ENCODE data around the gene FGFR2.

The FGFR2 gene

DNA sequence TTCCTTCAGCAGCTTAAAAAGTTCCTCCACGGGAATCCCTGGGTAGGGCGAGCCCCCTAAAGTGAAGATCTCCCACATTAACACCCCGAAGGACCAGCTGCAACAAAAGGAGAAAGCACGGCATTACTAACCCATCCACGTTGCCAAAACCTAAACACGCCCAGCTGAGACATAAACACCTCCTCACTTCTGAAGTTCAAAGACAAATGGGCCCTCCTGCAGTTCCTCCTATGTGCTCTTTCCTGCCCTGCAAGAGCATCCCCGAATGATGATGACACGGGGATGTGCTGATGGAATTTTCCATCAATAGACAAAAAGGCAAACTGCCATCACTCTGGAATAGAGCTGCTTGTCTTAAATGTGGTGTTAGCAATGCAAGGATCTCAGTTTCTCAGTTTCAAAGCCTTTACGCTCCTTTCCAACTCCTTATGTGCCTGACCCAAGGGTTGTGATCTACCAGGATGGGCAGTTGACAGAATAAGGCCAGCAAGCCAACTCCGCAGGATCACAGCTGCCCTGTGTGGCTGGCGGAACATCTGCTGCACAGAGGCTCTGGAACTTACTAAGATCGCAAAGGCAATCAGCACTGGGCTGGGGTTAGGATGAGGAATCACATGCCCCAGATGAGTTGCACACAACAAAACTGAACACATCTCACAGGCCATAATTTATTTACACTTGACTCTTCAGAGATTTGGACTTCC, 112.7 kb downstream of the FGFR2 start:
- DNase-seq: peak in 2 of 14 donors; percentile 26 to 28

DNA sequence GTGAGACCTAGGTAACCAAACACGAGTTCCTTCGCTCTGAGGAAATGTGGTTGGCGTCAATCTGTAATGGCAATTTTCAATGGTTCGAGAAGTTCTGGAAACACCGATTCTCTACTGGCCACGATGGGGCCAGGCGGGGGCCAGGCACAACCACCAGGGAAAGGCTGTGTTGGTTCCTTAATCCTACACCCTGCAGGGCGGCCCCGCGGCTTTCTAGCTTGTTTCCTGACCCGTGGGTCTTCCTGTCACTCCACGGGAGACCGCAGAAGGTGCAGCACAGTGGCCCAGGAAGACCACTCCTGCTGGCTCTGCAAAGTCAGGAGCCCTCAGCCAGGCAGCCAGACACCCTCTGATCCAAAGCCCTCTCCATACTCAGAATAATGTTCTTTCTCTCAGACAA, 113.4 kb downstream of the FGFR2 start:
- DNase-seq: no peak

DNA sequence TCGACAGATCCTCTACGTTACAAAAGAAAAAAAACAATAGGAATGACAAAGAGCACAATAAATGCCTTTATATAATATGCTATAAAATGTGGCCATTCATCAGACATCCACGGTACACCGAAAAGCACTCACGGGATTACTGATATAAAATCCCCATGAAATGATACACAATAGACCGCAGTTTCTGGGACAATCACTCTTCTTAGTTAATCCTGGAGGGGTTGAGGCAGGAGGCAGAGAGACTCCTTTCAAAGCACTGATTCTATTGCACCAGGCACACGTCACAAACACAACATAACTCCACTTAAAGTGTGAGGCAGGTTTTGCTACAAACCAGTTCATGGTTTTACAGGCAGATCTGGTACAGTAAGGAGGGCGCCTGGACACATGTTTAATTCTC, 113.8 kb downstream of the FGFR2 start:
- DNase-seq: no peak

DNA sequence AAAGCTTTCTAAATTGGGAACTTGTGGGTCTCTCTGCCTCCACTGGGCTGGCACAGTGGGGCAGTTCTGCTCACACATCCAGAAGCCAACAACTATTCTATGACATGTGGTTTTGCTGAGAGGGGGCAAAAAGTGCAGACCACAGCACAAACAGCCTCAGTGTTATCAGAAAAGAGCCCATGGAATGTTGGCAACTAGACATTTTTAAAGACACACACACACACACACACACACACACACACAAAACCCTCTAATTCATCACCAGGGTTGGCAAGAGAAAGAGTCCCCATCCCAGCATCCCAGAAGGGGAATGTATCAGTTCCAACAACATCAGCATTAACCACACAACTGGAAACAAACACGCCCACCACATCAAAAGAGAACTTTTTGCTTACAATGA, 117.1 kb downstream of the FGFR2 start:
- no peak for DNase-seq

DNA sequence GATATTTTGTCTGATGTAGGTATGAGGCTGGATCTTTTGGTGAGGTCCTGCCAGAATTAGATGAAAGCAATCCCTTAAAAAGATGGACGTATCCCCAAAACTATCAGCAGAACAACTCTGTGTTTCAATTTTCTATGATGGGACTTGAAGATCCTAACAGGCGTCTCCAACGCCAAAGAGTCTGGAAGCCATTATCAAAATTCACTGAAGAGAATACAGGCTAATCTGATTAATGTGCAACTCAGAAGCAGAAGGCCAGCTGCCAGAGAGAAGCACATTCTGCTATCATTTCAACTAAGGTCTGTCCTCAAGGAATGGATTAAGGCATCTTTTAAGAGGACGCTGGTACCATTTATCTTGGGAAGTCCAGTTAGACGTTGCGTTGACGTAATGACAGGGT, 119.7 kb downstream of the FGFR2 start:
- DNase-seq: no peak

DNA sequence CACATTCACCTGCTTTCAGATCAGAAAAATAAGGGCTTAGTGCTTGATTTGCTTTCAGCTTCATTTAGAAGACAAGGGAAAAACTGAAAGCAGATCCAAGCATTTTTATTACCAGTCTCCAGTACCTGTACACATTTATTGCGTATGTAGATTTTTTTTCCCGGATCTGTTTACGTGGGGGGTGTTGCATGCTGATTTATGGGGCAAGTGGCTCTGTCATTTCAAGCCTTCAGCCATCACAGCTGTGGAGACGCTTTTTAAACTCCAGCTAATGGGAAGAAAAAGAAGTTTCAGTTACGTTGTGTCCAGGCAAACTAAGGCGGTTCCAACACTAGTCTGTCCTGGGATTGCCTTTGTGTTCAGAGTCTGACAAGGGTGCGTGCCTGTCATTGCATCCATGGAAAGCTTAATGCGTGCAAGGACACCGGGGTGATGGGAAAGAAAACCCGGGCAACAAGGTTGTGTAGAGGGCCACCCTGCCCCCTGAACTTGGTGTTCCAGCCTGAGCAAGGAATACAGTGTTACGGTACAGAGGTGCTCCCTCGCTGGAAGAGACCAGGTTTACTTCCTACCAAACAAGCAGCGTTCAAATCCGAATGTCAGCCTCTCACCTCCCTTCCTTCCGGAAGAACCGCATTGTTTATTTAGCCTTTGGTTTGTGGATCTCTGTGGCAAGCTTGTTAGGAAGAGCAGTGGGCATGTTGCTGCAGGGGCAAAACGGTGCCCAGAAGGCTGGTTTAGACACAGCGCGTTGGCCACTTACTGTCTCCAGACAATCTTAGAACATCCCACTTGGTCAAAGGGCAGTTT, 128.2 kb downstream of the FGFR2 start:
- no peak for DNase-seq

DNA sequence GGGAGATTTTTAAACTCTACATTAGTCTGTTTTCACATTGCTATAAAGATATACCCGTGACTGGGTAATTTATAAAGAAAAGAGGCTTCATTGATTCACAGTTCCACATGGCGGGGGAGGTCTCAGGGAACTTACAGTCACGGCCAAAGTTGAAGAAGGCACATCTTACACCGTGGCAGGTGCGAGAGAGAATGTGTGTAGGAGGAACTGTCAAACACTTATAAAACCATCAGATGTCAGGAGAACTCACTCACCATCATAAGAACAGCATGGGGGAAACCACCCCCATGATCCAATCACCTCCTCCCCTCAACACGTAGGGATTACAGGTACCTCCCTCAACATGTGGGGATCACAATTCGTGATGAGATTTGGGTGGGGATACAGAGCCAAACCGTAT, 129.5 kb downstream of the FGFR2 start:
- DNase-seq: no peak

DNA sequence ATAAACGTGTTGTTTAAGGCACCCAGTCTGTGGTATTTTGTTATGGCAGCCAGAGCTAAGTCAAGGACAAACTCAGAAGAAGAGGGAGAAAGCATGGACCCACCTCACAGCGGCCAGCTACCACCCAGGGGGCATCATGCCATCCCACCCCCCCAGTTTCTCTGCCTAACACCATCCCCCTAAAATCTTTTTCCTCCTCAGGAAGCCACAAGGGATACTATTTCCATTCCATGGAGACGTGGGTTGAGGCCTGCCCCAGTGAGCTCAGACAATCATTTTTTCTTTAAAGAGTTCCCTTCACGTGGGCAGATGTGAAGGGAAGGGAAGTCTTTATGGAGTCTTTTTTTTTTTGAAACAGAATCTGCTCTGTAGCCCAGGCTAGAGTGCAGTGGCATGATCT, 131.8 kb downstream of the FGFR2 start:
- DNase-seq: no peak

DNA sequence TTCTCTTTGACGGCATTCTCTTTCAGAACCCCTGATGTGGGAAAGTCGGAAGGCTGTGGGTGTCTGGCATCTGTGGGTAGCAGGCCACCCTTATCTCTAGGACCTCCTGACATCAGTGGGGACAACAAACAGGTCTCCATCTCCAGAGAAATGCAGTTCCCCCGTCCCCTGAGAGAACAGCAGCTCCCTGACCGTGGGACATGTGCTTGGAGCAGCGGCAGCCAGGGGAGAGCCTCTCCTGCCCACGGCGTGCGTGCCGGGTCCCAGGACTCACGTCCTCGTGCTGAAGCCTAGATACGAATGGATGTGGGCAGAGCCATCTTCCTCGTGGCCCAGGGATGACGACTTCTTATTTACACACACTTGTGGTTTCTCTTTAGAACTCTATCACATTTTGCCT, 133.0 kb downstream of the FGFR2 start:
- DNase-seq: no peak

DNA sequence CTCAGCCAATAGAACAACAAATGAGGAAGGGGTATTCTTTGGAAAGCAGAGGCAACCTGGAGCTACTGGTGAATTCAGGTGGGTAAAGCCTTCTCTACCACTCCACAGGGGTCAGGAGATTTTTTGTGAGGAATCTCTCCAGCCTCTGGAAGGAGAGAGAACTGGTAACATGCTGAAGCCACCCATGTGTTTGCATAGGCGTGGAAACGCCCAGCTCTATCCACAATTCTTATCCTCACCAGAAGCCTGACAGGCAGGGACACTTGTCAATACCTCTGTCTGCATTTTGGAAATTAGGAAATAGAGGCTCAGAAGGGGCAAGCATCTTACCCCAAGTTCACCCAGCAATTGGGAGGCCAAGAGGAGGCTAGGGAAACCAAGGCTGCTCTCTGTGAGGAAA, 133.7 kb downstream of the FGFR2 start:
- no peak for DNase-seq

DNA sequence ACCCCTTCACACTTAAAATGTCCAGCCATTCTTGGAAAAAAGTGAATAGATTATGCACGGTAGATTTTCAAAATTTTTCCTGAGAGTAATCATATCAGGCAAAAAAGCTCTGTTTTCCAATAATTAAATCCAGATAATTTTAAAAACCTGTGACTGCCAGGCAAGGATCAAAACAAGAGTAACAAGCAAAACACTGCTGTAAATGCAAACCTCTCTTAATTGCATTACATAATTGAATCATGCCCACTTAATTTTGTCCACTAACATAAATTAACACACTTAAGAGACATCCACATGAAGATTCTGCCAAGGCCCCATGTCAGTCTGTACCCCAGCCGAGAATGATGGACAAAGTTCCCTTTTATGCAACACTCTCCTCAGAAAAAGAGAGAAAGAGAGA, 135.3 kb downstream of the FGFR2 start:
- no peak for DNase-seq

DNA sequence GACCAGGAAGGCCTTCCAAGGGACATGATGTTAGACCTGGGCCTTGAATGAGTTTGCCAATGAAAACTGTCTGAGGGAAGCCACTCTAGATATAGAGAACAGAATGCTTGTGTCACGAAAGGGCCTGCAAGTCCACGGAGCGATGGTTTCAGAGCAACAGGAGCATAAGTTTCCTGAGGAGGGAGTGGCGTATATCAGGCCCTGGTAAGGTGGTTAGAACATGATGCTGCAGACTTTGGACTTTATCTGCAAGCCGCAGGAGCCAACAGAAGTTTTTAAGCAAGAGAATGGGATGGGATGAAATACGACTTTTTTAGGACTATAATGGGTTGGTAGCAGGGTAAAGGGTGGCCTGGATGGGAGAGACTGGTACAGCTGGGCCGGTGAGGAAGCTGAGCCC, 136.0 kb downstream of the FGFR2 start:
- DNase-seq: no peak

DNA sequence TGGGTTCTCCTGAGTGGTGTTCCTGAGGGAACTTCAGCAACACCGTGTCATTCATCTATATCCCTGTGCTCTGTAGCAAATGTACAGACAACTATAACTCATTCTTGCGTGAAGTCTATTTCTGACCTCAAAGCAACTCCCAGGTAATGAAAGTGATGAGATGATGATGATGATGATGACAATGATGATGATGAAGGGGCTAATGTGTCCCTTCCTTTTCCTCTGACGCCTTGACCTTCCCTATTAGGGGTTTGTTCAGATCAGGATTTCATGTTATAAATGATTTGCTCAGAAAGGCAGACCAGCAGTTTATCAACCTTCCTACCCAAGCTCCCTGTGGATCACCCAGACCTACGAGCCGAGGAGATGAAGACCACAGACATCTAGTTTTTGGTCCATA, 136.9 kb downstream of the FGFR2 start:
- DNase-seq: no peak

DNA sequence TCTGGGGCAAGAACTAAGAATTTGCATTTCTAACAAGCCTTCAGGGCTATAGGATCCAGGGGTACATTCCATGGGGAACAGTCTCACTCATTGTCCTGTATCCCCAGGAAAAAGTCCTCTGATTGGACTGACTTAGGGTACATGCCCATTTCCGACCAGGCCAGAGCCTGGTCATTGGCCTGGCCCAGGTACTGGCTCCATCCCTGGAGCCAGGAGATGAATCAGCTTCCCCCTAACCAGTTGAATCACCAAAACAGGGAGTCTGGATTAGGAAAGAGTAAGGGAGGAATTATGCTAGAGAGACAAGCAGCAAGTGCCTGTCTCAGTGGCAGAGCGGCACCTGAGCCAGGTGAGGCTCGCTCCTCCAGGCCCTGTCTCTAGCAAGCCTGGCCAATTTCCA, 137.5 kb downstream of the FGFR2 start:
- no peak for DNase-seq

DNA sequence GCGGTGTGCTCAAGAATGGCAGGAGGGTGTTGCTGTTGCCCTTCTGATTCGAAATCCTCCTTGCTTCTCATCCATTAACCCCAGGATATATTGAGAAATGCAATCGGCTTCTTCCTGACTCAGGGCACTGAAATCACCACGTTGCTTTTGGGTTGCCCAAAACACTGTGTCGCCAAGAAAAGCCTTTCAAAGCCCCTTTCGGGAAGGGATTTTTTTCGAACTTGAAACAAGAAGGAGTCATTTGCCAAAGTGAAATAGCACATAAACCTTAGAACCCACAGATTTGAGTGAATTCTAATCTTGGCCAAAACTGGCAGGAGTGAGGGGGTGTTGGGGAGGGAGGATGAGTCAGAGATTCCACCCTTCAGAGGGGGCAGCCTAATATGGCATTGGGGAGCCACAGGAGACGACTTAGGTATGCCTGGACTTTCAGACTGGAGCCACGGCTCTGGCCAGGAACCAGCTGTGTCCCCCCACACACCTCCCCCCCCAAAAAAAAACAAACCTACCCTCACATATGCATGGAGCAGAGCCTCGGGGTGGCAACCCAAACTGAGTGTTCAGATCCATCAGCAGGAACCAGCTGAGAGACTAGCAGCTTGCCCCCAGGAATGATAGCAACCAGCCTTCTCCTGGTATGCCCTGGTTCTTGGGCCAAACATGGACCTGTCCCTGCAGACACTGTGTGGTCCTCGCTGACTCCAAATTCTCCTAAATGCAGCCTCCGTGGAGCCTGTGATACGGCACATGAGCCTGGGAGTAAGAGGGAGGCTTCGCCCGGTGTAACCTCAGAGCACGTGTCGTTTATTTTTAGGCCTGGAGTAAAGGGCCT, 138.4 kb downstream of the FGFR2 start:
- DNase-seq: no peak

DNA sequence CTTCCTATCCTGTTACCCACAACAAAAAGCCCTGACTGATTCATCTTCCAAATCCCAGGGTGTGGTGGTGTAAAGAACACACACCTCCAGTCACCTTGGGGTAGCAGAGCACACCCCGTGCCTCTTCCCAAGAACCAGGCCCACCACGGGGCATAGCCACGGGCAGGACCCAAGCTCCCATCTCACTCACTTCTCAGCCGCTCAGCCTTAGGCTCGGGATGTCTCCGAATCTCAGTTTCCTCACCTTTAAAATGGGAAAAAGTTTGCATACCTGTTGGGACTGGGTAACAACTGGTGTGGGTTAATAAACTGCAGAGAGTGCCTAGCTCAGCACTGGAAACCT, 139.0 kb downstream of the FGFR2 start:
- no peak for DNase-seq

DNA sequence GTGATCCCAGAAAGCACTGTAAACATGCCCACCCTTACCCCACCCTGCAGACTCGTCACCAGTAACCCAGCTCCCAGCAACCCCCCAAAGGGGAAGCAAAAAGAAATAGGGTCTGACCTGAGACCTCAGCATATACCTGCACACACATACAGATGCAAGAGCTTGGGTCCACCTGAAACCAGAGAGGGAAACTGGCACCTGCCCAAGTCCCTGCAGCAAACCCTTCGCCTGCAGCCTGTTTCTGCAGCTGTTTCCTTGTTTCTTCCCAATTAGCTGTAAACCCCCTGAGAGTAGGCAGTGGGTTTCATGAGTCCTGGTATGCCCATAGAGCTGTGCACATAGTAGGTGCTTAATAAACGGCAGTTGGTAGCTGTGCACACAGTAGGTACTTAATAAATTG, 140.5 kb downstream of the FGFR2 start:
- no peak for DNase-seq

DNA sequence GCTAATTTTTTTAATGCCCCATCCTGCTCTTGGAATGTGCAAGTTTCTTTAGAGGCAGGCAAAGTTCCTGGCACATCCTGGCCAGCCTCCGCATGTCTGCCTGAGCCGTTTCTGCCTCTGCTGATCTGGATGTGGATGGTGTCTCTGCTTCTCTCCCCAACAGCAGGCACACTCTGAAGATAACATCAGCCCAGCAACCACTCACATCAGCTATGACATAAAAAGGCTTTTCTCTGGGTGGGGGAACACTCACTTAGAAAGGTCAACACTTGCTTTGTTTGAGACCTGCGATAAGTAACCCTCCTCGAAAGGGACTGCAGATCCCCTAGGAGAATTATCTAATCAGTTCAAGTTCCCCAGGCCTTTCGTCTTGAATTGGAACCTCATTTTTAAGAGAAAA, 142.9 kb downstream of the FGFR2 start:
- no peak for DNase-seq

DNA sequence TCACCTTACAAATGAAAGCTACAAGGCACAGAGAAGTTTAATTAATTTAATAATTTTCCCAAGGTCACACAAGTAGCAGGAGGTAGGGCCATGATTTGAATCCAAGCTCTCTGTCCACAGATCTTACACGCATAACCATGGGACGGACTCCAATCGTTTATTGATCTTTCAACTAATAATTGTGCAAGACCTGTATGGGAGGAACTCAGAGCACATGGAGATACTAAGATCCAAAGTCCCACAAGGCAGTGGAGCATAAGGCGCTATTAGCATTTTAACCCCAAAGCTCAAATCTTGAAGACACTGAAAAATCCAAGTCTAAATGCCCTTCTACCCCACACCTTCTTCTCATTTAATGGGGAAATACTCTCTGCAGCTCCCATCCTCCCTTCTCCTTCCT, 143.5 kb downstream of the FGFR2 start:
- DNase-seq: no peak

DNA sequence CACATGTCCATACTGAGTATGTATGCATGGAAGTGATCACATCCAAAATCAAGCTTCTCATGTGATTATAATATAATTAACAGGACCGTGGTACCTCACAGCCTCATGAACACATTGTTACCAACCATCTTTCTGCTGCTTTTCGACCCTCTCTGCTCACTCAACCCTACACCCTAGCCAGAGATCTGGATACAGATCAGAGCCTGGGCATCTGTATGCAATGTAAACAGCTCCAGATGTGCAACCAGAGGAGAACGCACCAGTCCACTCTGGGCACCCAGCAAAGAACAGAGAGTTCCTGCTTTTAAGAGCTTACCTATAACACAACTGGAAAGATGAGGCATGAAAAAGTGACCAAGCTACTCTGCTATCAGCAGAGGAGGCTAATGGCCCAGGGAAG, 145.1 kb downstream of the FGFR2 start:
- no peak for DNase-seq

DNA sequence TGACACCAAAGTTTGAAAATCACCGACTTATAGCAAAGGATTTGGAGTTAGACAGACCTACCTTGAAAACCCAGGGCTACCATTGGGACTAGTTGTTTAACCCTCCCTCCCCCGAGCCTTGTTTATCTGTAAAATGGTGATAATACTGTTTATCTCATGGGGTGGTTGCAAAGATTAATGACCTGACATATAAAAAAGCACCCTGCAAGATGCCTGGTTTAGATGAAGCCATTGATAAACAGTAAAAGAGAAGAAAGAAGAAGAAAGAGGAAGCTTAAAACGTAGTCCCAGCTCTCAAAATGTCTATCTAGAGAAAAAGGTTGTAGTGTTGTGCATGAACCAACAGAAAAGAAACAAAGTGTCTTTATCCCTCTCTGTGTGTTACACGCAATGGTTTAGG, 145.7 kb downstream of the FGFR2 start:
- DNase-seq: no peak

DNA sequence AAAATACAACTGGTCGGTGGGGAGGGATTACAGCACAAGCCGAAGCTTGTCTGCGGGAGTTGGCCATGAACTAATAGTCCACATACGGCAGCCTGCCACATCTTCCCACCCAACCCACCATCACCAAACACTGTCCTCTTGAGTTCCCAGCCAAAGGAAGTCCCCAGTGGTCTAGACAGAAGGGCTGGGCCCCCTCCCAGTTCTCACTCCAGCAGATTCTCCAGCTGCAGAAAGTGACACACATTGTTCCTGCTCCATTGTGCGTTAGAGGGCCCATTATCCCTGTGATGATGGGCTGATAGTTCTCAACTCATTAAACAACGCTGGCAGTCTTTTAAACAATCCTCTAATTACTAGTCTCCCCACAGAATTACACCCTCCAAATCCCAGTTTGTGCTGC, 148.0 kb downstream of the FGFR2 start:
- DNase-seq: peak in 1 of 14 donors; percentile 6

DNA sequence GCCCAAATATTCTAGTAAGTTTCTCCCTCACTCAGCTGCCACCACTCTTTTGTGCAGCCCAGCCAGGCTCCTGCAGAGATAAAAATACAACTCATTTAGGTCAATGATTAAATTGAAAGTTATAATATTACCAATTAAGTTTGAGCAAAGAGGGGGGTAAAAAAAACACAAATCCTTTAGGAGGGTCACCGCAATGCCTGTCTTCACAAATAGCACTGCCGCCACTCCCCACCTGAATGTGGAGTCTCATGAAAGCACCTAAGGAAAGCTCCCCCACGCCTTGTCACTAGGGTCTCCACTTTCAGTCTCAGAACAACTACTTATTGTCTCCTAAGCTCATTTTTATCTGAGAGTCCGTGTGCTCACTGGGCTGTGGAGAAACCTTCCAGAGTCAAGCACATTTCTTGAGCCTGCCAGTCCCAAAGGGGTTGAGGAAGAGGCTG, 148.7 kb downstream of the FGFR2 start:
- DNase-seq: no peak
